Measurements from ENCODE around the gene RAP1B. TPM values are rescaled to one million over a fixed set of nuclear protein-coding genes. Genes with fewer than 3 reads are reported as not detected.

The RAP1B gene
- total and polyA plus RNA-seq, 2 of the 13 experiments (the other 11 are each of a cell fraction or from before 2014, with no cell fraction given), result 71.1 to 92.7 TPM

DNA sequence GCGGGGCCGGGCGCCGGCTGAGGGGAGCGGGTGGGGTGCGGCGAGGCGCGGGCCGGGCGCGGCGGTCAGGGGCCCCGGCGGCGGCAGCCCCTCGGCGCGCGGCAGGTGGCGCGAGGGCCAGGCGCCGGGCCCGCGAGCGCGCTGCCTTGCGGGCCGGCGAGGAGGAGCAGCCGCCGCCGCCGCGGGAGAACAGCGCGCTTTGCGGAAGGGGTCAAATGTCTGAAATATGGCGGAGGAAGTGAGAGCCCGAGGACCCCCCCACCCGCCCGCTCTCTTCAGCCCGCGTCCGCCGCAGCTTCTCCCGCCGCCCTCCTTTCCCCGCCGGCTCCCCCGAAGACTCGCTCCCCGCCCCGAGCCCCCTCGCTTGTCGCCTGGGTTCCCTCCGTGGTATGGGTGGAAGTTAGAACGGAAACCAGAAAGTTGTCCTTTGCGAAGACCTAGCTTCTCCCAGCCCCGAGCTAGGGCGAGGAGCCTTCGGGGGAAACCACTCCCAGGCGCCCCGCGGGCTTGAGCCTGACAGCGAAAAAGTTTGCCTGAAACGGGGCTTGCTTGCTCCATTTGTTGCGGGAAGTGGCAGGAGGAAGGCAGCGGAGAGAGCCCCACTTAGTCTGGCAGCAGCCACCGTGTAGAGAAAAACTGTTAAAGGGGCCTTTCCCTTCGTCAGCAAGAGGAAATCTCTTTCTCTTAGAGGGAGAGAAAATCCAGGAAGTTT is 551 bp downstream of the RAP1B start:
- CTCF ChIA-PET (ENCODE audit: low intra/inter-chr PET ratio, low total read pairs), result no interaction called here
- Histone ChIP-seq H3K79me2 (ENCODE audit: insufficient read depth, low read length) (peaks cover 49% of the 10 kb centered on the region), H4K20me1 (ENCODE audit: insufficient read depth, low read length) (peaks cover 31% of the 10 kb centered on the region), H2AFZ (ENCODE audit: low read length) (no peak overlapping the region), H3K27me3 (ENCODE audit: control insufficient read depth in 1 of 2, insufficient read depth in 2 of 2, low read length in 2 of 2) (no peaks in the 10 kb centered on the region; a peak in 1 of 5 replicates), H3K27ac (ENCODE audit: extremely low read length, insufficient read depth, low read length) (peak overlapping the region; percentile 87), H3K4me1 (ENCODE audit: insufficient read depth, low read length) (peaks cover 42% of the 10 kb centered on the region), H3K4me2 (ENCODE audit: low read depth, low read length) (peak overlapping the region; percentile 80), H3K9ac (ENCODE audit: insufficient read depth, low read depth, low read length) (peak overlapping the region; percentile 87), H3K9me3 (ENCODE audit: low read length) (no peaks in the 10 kb centered on the region), H3K36me3 (replicated peaks in 1 of 2; ENCODE audit: control insufficient read depth in 1 of 2, insufficient read depth in 2 of 2, low read length in 2 of 2) (no peaks in the 10 kb centered on the region), H3K4me3 (replicated peaks in 1 of 3; ENCODE audit: insufficient read depth in 1 of 3, low read depth in 2 of 3, low read length in 3 of 3) (peak overlapping the region; percentile 73 to 99 (median 86))
- no peak for DNase-seq (ENCODE audit: low spot score)
- in situ Hi-C loops (cut with HindIII; ENCODE audit: extremely low pct_ligation_motif_present, low pct_unique_long_range_greater_than_20kb) (no loop called here), intact Hi-C loops (cut with micrococcal nuclease; ENCODE audit: unreplicated experiment) (loop anchor here (2.0 to 5.0 kb wide), 3 partner anchors 76 to 269 kb away; partner anchors contain the start of genes MDM2 and NUP107)
- peak; percentile 14 for ATAC-seq
- POLR2A ChIA-PET, result interaction anchor here (0.6 to 2.0 kb wide), 10 partner anchors 10 to 1341 kb away, joined by 3 to 10 read pairs (median 3); partner anchors contain the start of genes CAND1, MDM2 and SLC35E3
- under 1% methylated on average over 32 of the region's 72 CpGs for WGBS (ENCODE audit: low lambda C conversion rate)
- BruUV-seq (replicated peaks), result no TSS peak
- no peak for FAIRE-seq
- TF ChIP-seq ISX (CRISPR knock-in tag; conservative IDR thresholded peaks at IDR 0.05) (no peak), STAG1 (CRISPR knock-in tag; IDR thresholded peaks at IDR 0.05) (no peak), ZNF224 (CRISPR knock-in tag; IDR thresholded peaks at IDR 0.05) (0 out of 2 replicates have a peak, but pooled peaks have one; percentile 6)
- TF ChIP-seq, protein P1, sequence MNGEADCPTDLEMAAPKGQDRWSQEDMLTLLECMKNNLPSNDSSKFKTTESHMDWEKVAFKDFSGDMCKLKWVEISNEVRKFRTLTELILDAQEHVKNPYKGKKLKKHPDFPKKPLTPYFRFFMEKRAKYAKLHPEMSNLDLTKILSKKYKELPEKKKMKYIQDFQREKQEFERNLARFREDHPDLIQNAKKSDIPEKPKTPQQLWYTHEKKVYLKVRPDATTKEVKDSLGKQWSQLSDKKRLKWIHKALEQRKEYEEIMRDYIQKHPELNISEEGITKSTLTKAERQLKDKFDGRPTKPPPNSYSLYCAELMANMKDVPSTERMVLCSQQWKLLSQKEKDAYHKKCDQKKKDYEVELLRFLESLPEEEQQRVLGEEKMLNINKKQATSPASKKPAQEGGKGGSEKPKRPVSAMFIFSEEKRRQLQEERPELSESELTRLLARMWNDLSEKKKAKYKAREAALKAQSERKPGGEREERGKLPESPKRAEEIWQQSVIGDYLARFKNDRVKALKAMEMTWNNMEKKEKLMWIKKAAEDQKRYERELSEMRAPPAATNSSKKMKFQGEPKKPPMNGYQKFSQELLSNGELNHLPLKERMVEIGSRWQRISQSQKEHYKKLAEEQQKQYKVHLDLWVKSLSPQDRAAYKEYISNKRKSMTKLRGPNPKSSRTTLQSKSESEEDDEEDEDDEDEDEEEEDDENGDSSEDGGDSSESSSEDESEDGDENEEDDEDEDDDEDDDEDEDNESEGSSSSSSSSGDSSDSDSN (CRISPR knock-in tag; IDR thresholded peaks at IDR 0.05), result 0 out of 2 replicates have a peak, but pooled peaks have one; percentile 11
- TF ChIP-seq, protein P2, sequence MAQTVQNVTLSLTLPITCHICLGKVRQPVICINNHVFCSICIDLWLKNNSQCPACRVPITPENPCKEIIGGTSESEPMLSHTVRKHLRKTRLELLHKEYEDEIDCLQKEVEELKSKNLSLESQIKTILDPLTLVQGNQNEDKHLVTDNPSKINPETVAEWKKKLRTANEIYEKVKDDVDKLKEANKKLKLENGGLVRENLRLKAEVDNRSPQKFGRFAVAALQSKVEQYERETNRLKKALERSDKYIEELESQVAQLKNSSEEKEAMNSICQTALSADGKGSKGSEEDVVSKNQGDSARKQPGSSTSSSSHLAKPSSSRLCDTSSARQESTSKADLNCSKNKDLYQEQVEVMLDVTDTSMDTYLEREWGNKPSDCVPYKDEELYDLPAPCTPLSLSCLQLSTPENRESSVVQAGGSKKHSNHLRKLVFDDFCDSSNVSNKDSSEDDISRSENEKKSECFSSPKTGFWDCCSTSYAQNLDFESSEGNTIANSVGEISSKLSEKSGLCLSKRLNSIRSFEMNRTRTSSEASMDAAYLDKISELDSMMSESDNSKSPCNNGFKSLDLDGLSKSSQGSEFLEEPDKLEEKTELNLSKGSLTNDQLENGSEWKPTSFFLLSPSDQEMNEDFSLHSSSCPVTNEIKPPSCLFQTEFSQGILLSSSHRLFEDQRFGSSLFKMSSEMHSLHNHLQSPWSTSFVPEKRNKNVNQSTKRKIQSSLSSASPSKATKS (CRISPR knock-in tag; IDR thresholded peaks at IDR 0.05), result no peak
- TF ChIP-seq, protein P3, sequence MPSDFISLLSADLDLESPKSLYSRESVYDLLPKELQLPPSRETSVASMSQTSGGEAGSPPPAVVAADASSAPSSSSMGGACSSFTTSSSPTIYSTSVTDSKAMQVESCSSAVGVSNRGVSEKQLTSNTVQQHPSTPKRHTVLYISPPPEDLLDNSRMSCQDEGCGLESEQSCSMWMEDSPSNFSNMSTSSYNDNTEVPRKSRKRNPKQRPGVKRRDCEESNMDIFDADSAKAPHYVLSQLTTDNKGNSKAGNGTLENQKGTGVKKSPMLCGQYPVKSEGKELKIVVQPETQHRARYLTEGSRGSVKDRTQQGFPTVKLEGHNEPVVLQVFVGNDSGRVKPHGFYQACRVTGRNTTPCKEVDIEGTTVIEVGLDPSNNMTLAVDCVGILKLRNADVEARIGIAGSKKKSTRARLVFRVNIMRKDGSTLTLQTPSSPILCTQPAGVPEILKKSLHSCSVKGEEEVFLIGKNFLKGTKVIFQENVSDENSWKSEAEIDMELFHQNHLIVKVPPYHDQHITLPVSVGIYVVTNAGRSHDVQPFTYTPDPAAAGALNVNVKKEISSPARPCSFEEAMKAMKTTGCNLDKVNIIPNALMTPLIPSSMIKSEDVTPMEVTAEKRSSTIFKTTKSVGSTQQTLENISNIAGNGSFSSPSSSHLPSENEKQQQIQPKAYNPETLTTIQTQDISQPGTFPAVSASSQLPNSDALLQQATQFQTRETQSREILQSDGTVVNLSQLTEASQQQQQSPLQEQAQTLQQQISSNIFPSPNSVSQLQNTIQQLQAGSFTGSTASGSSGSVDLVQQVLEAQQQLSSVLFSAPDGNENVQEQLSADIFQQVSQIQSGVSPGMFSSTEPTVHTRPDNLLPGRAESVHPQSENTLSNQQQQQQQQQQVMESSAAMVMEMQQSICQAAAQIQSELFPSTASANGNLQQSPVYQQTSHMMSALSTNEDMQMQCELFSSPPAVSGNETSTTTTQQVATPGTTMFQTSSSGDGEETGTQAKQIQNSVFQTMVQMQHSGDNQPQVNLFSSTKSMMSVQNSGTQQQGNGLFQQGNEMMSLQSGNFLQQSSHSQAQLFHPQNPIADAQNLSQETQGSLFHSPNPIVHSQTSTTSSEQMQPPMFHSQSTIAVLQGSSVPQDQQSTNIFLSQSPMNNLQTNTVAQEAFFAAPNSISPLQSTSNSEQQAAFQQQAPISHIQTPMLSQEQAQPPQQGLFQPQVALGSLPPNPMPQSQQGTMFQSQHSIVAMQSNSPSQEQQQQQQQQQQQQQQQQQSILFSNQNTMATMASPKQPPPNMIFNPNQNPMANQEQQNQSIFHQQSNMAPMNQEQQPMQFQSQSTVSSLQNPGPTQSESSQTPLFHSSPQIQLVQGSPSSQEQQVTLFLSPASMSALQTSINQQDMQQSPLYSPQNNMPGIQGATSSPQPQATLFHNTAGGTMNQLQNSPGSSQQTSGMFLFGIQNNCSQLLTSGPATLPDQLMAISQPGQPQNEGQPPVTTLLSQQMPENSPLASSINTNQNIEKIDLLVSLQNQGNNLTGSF (CRISPR knock-in tag; IDR thresholded peaks at IDR 0.05), result no peak
- TF ChIP-seq, protein P4, sequence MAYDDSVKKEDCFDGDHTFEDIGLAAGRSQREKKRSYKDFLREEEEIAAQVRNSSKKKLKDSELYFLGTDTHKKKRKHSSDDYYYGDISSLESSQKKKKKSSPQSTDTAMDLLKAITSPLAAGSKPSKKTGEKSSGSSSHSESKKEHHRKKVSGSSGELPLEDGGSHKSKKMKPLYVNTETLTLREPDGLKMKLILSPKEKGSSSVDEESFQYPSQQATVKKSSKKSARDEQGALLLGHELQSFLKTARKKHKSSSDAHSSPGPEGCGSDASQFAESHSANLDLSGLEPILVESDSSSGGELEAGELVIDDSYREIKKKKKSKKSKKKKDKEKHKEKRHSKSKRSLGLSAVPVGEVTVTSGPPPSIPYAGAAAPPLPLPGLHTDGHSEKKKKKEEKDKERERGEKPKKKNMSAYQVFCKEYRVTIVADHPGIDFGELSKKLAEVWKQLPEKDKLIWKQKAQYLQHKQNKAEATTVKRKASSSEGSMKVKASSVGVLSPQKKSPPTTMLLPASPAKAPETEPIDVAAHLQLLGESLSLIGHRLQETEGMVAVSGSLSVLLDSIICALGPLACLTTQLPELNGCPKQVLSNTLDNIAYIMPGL (CRISPR knock-in tag; IDR thresholded peaks at IDR 0.05; ENCODE audit: borderline replicate concordance in 1 of 2, low read depth in 1 of 2), result peak in 1 of 2 experiments; percentile 9; a peak in 1 of 4 replicates

Data from HepG2 (cell line).